RWPE2 (cell line): ENCODE measurements around the gene ACTR3C.

ENCODE experiments used
- ATAC-seq: fragments of 200-7000 bp; cut with Tn5 transposase; 3 replicates; pipeline ENCODE4 v1.9.1; 2021; ENCODE audit warnings: low read depth
- DNase-seq: peaks from one replicate; pipeline ENCODE4 v3.0.0-alpha.2; 2020; ENCODE audit warnings: low spot score
- H3K27ac ChIP-seq: fragments of 450-650 bp; 2 replicates; pipeline ENCODE4 v1.5.1; 2017; ENCODE audit warnings: mild to moderate bottlenecking; ENCODE audit not compliant: poor library complexity, severe bottlenecking
- H3K27me3 ChIP-seq: fragments of 250-450 bp; sonication (Bioruptor Pico); 2 replicates; pipeline ENCODE4 v1.5.1; 2021; ENCODE audit warnings: mild to moderate bottlenecking, moderate library complexity; ENCODE audit not compliant: insufficient read depth, poor library complexity, severe bottlenecking
- H3K36me3 ChIP-seq: fragments of 250-450 bp; sonication (Bioruptor Pico); 2 replicates; pipeline ENCODE4 v1.5.1; 2020; ENCODE audit warnings: low read depth, mild to moderate bottlenecking, moderate library complexity
- H3K4me1 ChIP-seq: fragments of 250-450 bp; sonication (Bioruptor Pico); 2 replicates; pipeline ENCODE4 v1.5.1; 2021; ENCODE audit warnings: mild to moderate bottlenecking, moderate library complexity; ENCODE audit not compliant: insufficient read depth, poor library complexity, severe bottlenecking
- H3K4me3 ChIP-seq: fragments of 250-450 bp; sonication (Bioruptor Pico); 2 replicates; pipeline ENCODE4 v1.5.1; 2021; ENCODE audit warnings: mild to moderate bottlenecking, moderate library complexity; ENCODE audit not compliant: severe bottlenecking
- H3K9me3 ChIP-seq: fragments of 250-450 bp; sonication (Bioruptor Pico); 2 replicates; pipeline ENCODE4 v1.5.1; 2021; ENCODE audit warnings: mild to moderate bottlenecking, moderate library complexity; ENCODE audit not compliant: severe bottlenecking
- TF ChIP-seq, protein P1 (sequence below): fragments of 450-650 bp; IDR thresholded peaks from one replicate; pipeline ENCODE4 v1.5.1; 2017; ENCODE audit warnings: mild to moderate bottlenecking, moderate library complexity; ENCODE audit not compliant: poor library complexity, severe bottlenecking

The ACTR3C gene

DNA sequence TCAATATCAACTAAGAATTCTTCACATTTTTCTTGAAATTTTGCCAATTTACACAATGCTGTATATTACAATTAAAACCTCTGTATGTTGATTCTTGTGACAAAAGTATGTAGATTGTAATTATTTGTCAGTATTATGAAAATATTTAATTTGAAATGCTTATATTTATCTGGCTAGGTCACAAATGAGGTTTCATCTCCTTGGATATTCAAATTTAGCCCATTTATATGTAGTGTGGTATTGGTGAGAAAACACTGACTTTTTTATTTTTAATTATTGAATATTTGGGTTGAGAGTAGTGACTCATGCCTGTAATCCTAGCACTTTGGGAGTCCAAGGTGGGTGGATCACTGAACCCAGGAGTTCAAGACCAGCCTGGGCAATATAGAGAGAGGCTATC, 21.0 kb upstream of the ACTR3C start:
- no peaks in the 10 kb centered on the region for H3K4me1 ChIP-seq
- H3K27me3 ChIP-seq = peaks cover 33% of the 10 kb centered on the region
- H3K9me3 ChIP-seq = peaks cover 11% of the 10 kb centered on the region
- TF ChIP-seq, protein P1, sequence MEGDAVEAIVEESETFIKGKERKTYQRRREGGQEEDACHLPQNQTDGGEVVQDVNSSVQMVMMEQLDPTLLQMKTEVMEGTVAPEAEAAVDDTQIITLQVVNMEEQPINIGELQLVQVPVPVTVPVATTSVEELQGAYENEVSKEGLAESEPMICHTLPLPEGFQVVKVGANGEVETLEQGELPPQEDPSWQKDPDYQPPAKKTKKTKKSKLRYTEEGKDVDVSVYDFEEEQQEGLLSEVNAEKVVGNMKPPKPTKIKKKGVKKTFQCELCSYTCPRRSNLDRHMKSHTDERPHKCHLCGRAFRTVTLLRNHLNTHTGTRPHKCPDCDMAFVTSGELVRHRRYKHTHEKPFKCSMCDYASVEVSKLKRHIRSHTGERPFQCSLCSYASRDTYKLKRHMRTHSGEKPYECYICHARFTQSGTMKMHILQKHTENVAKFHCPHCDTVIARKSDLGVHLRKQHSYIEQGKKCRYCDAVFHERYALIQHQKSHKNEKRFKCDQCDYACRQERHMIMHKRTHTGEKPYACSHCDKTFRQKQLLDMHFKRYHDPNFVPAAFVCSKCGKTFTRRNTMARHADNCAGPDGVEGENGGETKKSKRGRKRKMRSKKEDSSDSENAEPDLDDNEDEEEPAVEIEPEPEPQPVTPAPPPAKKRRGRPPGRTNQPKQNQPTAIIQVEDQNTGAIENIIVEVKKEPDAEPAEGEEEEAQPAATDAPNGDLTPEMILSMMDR = no peak
- H3K36me3 ChIP-seq = no peaks in the 10 kb centered on the region
- ATAC-seq = no peak
- DNase-seq = no peak
- no peak overlapping the region for H3K4me3 ChIP-seq
- no peak overlapping the region for H3K27ac ChIP-seq

DNA sequence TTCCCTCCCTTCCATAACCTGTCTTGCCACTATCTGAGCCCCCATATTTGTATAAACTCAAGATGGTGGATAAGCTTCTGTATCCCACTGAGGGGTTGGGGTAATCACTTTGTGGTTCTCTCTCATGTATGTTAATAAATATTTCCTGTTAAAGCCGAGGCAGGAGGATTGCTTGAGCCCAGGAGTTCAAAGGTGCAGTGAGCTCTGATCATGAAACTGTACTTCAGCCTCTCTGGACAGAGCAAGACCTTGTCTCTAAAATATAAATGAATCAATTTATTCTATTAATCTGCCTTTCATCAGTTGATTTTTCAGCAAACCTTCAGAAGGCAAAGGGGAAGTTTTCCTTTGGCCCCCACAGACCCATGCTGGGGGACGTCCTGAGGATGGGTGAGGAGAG, 19.9 kb upstream of the ACTR3C start:
- TF ChIP-seq, protein P1 = no peak
- Histone ChIP-seq H3K4me3 (no peak overlapping the region), H3K27me3 (peaks cover 33% of the 10 kb centered on the region), H3K27ac (no peak overlapping the region), H3K9me3 (peaks cover 11% of the 10 kb centered on the region), H3K4me1 (no peaks in the 10 kb centered on the region), H3K36me3 (no peaks in the 10 kb centered on the region)
- ATAC-seq (no peak), DNase-seq (no peak)

DNA sequence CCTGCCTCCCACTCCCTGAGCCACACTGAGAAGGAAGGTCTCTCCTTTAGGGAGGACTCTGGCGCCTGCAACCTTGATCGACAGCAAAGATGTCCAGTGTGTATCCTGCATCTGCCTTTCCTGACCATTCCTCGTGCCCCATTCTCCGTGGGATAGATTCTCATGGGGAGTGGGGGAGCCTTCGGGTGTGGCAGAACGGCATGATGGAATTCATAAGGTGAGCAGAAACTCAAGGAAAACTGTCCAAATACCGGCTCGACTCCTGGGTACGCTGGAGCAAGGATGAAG, 18.7 kb upstream of the ACTR3C start:
- no peaks in the 10 kb centered on the region for H3K36me3 ChIP-seq
- peaks cover 11% of the 10 kb centered on the region for H3K9me3 ChIP-seq
- ATAC-seq (no peak), DNase-seq (no peak)
- H3K27me3 ChIP-seq = peaks cover 33% of the 10 kb centered on the region
- H3K4me1 ChIP-seq = no peaks in the 10 kb centered on the region
- H3K4me3 ChIP-seq = no peak overlapping the region
- H3K27ac ChIP-seq = no peak overlapping the region
- TF ChIP-seq, protein P1 = no peak

DNA sequence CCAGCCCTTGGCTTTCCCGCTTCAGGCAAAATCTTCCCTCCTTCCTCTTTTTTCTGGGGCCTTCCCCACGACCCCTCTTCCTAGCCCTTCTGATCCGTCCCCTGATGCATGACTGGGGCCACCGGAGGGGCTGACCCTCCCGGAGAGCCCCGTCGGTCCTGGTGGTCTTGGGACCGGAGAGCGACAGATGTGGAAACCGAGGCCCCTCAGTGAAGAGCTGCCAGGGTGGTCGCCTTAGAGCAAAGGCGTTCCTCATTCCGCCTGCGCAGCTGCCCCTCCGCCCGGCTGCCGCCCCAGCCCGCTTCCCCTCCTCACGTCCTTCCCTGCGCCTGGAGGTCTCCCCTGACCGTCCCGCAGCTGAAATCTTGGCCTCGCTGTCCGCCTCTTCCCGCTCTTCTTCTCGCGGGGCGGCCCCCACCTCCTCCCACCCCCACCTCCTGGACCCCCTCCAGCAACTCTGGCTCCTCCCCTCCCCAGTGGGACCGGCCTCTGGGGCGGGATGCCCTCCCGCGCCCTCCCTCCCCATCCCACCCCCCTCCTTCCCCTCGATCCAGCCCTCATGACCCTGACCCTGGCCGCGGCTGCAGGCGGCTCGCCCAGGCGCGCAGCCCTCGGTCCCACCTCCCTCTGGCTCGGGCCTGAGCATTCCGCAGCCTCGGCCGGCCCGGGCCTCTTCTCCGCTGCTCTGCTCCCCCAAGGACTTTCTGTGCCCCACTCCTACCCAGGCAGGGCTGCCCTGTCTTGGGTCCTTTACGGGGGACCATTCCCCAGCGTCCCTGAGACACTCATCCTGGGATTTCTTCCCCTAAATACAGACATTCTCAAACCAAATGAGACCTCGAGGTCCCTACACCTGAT, 18.1 kb upstream of the ACTR3C start, which contains the start of gene RARRES2:
RARRES2 (minus strand) TSS at position 367 of the 858 bp plus-strand sequence. CDS start 1,020 bp downstream, outside the sequence.
- Histone ChIP-seq H3K4me1 (no peaks in the 10 kb centered on the region), H3K27ac (no peak within 1 kb of the TSS), H3K9me3 (peaks cover 11% of the 10 kb centered on the region), H3K4me3 (no peak within 1 kb of the TSS), H3K27me3 (peaks cover 33% of the 10 kb centered on the region), H3K36me3 (no peaks in the 10 kb centered on the region)
- TF ChIP-seq, protein P1 = no peak
- DNase-seq (no peak), ATAC-seq (no peak)

DNA sequence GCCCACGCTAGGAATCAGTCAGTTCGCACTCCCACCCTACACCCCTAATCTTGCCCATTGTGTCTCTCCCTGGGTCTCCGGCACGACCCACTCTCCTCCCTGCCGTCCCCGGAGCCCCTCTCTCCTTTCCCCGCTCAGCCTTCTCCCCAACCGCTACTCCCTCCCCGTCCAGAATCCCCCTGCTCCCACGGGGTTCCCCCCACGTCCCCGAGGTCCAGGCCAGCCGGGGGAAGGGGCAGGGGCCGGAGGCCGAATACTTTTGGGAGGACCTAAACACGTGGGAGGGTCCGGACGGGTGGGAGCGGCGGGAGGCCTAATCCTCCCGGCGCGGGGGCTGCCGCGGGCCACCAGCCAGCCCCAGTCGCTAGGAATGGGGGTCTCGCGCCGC, 17.5 kb upstream of the ACTR3C start:
- no peak overlapping the region for H3K27ac ChIP-seq
- H3K9me3 ChIP-seq = peaks cover 11% of the 10 kb centered on the region
- DNase-seq = no peak
- no peaks in the 10 kb centered on the region for H3K4me1 ChIP-seq
- H3K4me3 ChIP-seq = no peak overlapping the region
- ATAC-seq = no peak
- TF ChIP-seq, protein P1 = no peak
- peaks cover 33% of the 10 kb centered on the region for H3K27me3 ChIP-seq
- no peaks in the 10 kb centered on the region for H3K36me3 ChIP-seq
